DMS153 treated with DMSO at 0.1 percent for 48 hours (cell line): ENCODE measurements around the gene SYT7.
"Not testable (repeated sequence)": the region's sequence is repeated elsewhere in the genome, so short reads cannot be mapped to it uniquely, and the experiment has no call there.

Experiments
- DNase-seq: peaks from one replicate; lab custom pipeline; 2025; ENCODE audit not compliant: unreplicated experiment; lab: John Stamatoyannopoulos, UW

Gene SYT7

DNA sequence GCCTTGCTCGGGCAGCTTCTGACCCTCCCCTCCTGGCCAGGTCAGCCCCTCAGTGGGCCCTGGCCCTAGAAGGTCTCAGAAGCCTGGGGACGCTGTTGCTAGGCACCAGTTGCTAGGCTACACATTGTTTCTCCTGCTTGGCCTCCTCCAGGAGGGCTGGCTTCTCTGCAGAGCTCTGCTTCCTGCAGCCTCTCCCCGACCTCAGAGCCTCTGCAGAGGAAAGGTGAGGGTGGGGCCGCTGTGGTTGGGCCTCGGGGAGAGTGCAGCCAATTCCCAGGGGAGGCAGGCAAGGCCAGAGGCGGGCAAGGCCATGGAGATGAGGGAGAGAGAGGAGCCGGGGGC, 99.9 kb downstream of the SYT7 start:
- peak; percentile 82 for DNase-seq

DNA sequence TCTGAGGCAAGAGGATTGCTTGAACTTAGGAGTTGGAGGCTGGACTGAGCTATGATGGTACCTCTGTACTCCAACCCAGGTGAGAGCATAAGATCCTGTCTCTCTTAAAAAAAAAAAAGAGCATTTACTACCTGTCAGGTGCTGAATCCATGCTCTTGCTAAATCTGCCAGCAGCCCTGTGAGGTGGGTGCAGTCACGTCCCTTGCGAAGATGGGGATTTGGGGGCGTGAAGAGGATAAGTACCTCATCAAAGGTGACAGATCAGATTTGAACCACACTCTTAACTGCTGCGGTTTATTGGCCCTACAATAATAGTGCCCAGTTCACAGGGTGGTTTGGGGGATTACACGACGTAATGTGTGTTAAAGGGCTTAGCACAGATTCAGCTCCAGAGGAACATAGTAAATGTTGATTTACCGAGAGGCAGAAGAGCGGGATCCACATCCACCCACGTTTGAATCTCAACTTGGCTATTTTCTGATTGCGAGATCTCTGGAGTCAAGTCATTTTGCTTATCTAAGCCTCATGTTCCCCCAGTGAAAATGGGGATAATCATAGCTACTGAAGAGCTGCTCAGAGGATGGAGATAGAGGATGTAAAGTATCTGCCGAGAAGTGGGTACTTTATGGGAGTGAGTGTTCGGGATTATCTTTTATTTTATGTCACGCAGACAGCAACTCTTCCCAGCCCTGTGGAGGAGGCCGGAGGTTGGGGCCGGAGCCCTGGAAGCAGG, 100.4 kb downstream of the SYT7 start:
- DNase-seq, result no peak

DNA sequence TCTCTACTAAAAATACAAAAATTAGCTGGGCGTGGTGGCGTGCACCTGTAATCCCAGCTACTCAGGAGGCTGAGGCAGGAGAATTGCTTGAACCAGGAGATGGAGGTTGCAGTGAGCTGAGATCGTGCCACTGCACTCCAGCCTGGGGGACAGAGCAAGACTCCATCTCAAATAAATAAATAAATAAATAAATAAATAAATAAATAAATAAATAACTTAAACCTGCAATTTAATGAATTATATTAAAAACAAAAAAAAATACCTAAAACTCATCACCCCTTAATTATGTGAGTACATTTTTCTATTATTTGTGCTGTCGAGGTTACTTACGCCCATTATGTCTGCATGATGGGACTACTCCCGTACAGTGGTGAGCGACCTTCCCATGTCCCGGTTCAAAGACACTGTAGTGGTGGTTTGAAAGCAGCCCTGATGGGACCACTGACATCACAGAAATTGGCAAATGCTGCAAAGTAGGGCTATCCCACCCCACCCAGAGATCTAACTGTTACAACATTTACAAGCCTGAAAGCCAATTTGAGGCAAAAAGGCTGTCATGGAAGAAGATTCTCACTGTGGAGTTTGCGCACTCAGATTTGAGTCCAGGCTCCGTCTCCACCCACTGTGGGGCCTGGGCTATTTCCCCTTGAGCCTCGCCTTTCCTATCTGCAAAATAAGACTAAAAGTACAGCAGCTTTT, 101.4 kb downstream of the SYT7 start:
- not testable (repeated sequence) for DNase-seq

DNA sequence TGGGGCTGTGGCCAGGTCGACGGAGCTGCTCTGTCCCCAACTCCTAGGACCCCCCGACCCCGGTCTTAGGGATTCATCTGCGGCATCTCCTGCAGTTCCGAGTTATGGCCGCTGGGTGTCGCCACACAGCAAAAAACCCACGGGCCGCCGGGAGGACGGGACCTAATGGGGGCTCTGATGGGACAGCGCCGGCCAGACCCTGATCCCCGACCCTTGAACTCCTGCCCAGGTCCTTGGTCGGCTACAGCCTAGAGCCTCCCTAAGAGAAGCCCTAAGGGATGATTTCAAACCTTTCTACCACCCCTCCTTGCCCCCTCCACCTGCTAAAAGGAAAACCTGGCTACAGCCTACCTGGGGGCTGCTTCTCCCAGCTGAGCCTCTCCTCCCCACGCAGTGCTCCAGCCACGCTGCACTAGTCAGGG, 103.1 kb downstream of the SYT7 start:
- DNase-seq, result peak; percentile 18

DNA sequence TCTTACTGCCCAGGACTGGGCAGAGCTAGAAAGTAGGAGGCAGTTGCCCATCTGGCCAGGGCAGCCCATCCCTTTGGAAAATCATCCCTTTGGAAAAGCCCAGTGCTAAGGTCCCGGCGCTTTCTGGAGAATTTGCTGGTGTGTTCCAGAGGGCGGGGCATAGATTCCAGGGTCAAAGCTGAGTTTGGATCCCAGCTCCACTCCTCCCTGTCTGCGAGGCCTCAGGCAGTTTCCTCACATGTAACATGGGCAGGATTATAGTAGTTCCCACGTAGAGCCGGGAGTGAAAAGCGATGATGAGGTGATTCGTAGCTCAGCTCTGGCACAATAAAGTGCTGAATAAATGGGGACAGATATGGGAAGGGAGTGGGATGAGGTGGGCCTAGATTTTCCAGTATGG, 103.8 kb downstream of the SYT7 start:
- no peak for DNase-seq

DNA sequence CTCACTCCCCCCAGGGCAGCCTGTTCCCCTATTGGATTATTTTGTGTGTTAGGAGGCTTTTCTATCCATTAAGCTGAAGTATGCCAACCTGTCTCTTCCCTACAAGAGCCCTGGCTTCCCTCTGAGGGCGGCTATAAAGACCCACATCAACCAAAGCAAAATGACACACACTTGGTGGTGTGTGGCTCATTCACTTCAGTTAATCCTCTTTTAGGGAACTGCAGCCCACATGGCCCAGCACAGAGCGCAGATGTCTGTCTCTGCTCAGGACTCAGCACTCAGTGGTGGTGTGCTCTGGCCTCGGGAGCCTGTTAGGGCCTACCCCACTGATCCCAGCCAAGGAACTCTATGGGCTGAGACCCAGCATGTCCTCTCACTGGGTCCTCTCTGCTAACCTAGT, 104.5 kb downstream of the SYT7 start:
- DNase-seq, result no peak

DNA sequence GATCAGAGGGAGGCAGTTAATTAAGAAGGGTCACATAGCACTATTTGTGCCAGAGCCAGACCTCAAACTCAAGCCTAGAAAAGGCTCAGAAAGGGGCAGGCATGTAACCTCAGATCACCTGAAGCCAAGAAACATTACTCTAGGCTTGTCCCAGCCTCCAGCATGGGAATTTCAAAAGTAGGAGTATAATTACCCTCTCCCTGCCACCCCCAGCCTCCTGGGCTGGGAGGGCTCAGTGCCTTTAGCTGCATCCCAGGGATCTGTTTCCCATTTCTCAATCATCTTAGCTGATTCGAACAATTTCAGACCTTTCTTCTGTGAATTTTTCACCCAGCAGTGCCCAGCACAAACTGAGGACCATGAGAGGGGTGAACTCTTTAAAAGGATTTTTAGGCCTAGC, 105.4 kb downstream of the SYT7 start:
- DNase-seq, result no peak

DNA sequence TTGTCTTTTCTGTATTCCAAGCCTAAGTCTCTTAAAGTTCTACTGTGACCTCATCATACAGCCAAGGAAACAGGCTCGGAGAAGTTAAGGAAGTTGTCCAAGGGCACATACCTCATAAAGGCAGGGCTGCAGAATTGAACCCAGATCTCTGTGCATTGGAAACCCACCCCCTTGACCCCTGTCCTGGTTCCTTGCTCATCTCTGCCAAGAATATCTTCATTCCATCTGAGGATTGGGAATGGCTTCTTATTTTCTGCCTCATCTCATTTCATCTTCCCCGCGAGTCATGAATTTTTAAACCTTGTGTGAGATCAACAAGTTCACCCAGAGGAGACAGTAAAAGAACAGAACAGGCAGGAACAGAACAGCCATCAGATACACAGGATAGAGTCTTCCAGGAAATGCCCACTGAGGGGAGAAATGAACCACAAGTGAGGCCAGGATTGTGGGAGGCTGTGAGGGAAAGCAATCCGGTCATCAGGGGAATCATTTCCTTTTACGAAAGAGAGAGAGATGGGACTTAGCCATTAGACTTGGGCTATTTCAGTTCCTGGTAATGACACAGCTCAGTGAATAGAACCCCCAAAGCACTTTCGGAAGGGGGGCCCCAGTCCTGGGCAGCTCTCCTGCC, 106.7 kb downstream of the SYT7 start:
- DNase-seq, result no peak

DNA sequence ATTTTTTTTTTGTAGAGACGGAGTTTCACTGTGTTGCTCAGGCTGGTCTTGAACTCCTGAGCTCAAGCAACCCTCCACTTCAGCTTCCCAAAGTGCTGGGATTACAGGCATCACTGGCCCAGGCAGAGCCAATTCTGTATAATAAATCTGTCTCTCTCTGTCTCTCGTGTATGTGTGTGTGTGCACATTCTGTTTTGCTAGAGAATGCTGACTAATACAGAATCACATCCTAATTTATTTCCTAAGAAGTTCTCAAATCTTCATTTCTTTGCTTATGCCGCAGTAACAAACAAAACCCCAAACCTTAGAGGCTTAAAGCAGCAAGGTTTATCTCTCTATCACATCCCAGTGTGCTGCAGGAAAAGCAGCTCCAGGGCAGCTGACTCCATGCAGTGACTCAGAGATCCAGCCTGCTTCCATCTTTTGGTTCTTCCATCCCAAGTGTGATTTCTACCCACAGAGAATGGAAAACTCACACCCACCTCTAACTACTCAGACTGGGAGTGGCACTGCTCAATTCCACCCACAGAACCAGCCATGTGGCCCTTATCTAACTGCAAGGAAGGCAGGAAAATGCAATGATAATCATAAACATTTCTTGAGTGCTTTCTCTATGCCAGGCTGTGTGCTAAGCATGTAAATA, 107.4 kb downstream of the SYT7 start:
- no peak for DNase-seq

DNA sequence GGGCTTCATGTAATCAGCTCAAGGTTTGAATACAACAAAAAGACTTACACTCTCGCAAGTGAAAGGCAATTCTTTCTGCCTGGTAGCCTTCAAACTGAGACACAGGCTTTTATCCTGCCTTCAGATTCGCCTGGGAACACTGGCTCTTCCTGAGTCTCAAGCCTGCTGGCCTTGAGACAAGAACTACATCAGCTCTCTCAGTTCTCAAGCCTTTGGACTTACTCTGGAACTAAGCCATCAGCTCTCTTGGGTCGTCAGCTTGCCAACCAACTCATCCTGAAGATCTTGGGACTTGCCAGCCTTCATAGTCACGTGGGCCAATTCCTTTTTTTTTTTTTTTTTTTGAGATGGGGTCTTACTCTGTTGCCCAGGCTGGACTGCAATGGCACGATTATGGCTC, 108.0 kb downstream of the SYT7 start:
- DNase-seq, result no peak

DNA sequence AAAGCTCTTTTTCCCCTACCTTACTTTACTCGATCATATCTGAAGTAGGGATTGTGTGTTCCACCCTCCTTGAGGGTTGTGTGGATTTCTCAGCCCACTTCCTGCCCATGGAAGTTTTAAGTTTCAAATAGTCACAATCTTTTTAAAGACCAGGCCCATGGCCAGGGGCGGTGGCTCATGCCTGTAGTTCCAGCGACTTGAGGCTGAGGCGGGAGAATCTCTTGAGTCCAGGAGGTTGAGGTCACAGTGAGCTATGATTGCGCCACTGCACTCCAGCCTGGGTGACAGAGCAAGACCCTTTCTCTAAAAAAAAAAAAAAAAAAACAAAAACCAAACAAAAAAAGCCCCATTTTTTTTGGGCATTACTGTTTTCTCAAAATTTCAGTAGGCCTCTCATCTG, 108.6 kb downstream of the SYT7 start:
- no peak for DNase-seq

DNA sequence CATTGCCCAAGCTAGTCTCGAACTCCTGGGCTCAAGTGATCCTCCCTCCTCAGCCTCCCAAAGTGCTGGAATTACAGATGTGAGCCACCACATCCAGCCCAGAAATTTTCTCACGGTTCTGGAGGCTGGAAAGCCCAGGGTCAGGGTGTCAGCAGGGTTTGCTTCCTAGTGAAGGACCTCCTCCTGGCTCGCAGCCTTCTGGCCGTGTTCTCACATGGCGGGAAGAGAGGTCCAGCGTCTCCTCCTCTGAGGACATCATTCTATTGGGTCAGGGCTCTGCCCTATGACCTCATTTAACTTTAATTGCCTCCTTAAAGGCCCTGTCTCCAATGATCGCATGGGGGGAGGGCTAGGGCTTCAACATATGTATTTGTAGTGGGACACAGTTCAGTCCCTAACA, 112.9 kb downstream of the SYT7 start:
- no peak for DNase-seq

DNA sequence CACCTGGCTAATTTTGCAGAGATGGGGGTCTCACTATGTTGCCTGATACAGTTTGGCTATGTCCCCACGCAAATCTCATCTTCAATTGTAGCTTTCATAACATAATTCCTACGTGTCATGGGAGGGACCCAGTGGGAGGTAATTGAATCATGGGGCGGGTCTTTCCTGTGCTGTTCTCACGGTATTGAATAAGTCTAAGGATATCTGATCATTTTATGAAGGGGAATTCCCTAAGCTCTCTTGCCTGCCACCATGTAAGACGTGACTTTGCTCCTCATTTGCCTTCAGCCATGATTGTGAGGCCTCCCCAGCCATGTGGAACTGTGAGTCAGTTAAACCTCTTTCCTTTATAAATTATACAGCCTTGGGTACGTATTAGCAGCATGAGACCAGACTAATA, 113.3 kb downstream of the SYT7 start:
- DNase-seq, result not testable (repeated sequence)
